K562 (cell line): ENCODE measurements around the gene ASPG. TPM values are rescaled to one million over a fixed set of nuclear protein-coding genes. Genes with fewer than 3 reads are reported as not detected.

Source experiments
- ATAC-seq: fragments of 200-7000 bp; cut with Tn5 transposase; 3 replicates; pipeline ENCODE4 v1.9.1; 2020; ENCODE audit warnings: moderate library complexity
- BruUV-seq: library from RNA; stranded (reverse); fragments of 400-500 nt; replicated peaks from 2 replicates; lab custom pipeline; 2021; lab: Mats Ljungman, UMichigan
- CTCF ChIA-PET: fragments of 300-600 bp; formaldehyde crosslinking; extraction: SDS; loops from one replicate; lab custom pipeline; 2021; ENCODE audit warnings: low intra/inter-chr PET ratio; lab: Yijun Ruan, JAX
- POLR2A ChIA-PET: fragments of 300-600, 350-650 bp; sonication (Branson Sonifier 250); formaldehyde crosslinking; extraction: SDS; loops from one replicate; lab custom pipeline; 2021; ENCODE audit warnings: antibody characterized with exemption, inconsistent platforms; lab: Yijun Ruan, JAX
- DNase-seq, 4 experiments: peaks; one replicate each; pipeline versions ENCODE4 v3.0.0 to v3.0.0-alpha.2; 2011 to 2018; ENCODE audit warnings: low spot score in 3 of 4, mixed read lengths in 3 of 4; ENCODE audit errors: extremely low read depth in 1 of 4
- FAIRE-seq: peaks from 2 replicates; lab custom pipeline; 2011; peaks lifted over from hg19 to GRCh38; lab: Jason Lieb, UNC
- H2AFZ ChIP-seq: 2 replicates; pipeline ENCODE4 v1.6.0; 2011; ENCODE audit warnings: low read depth, low read length, control low read depth, inconsistent platforms
- H3K27ac ChIP-seq: fragments of 200-600 bp; 3 replicates; pipeline ENCODE4 v1.8.0; 2011; ENCODE audit warnings: low read depth, mild to moderate bottlenecking, control low read depth, inconsistent platforms, low read length, moderate library complexity, mixed read lengths; ENCODE audit errors: extremely low read depth
- H3K27me3 ChIP-seq, 2 experiments: fragments of 300-600 bp in 1 of 2; 2 replicates in 1 of 2; 3 replicates in 1 of 2; pipeline versions ENCODE4 v1.6.0 to v1.8.0; 2011; ENCODE audit warnings: inconsistent platforms in 2 of 2, low read length in 2 of 2, mild to moderate bottlenecking in 1 of 2, mixed read lengths in 1 of 2, moderate library complexity in 1 of 2; ENCODE audit not compliant: control insufficient read depth in 2 of 2, insufficient read depth in 2 of 2
- H3K36me3 ChIP-seq: fragments of 300-600 bp; 3 replicates; pipeline ENCODE4 v1.8.0; 2011; ENCODE audit warnings: mild to moderate bottlenecking, low read length, inconsistent platforms; ENCODE audit not compliant: control insufficient read depth, insufficient read depth
- H3K4me1 ChIP-seq, 2 experiments: fragments of 200-600 bp in 1 of 2; replicated peaks in 1 of 2; 2 replicates in 1 of 2; 3 replicates in 1 of 2; pipeline versions ENCODE4 v1.5.1 to v1.8.0; 2011; ENCODE audit warnings: inconsistent platforms in 2 of 2, low read length in 2 of 2, mild to moderate bottlenecking in 1 of 2, mixed read lengths in 1 of 2, moderate library complexity in 1 of 2; ENCODE audit not compliant: control insufficient read depth in 2 of 2, insufficient read depth in 2 of 2
- H3K4me2 ChIP-seq: 2 replicates; pipeline ENCODE4 v1.6.1; 2011; ENCODE audit warnings: low read length, control low read depth, inconsistent platforms, mixed read lengths; ENCODE audit not compliant: insufficient read depth
- H3K4me3 ChIP-seq: fragments of 200-600 bp; sonication (generic), shearing (Covaris generic); 2 replicates; pipeline ENCODE4 v1.5.1; 2016; ENCODE audit warnings: control low read depth, inconsistent platforms
- H3K79me2 ChIP-seq: fragments of 200-600 bp; 3 replicates; pipeline ENCODE4 v1.8.0; 2011; ENCODE audit warnings: low read length, inconsistent platforms; ENCODE audit not compliant: control insufficient read depth, insufficient read depth
- H3K9ac ChIP-seq, 2 experiments: 2 replicates each; pipeline versions ENCODE4 v1.6.0 to v1.6.1; 2011; ENCODE audit warnings: low read depth in 2 of 2, low read length in 2 of 2, control low read depth in 1 of 2, inconsistent platforms in 1 of 2, mild to moderate bottlenecking in 1 of 2, mixed read lengths in 1 of 2; ENCODE audit not compliant: insufficient read depth in 1 of 2
- H3K9me1 ChIP-seq: one replicate; pipeline ENCODE4 v1.6.0; 2011; ENCODE audit warnings: inconsistent platforms, mild to moderate bottlenecking, low read length, moderate library complexity; ENCODE audit not compliant: control insufficient read depth, insufficient read depth
- H3K9me3 ChIP-seq: replicated peaks from 2 replicates; pipeline ENCODE4 v1.5.1; 2011; ENCODE audit warnings: low read depth, low read length, inconsistent platforms; ENCODE audit not compliant: control insufficient read depth, insufficient read depth
- H4K20me1 ChIP-seq: replicated peaks from 2 replicates; pipeline ENCODE4 v1.6.1; 2011; ENCODE audit warnings: low read length, inconsistent platforms, mixed read lengths; ENCODE audit not compliant: control insufficient read depth, insufficient read depth
- BHLHE40 ChIP-seq: IDR thresholded peaks from 2 replicates; pipeline ENCODE4 v1.6.1; 2011; ENCODE audit warnings: low read length, improper control_type of control experiment
- ESRRA ChIP-seq: fragments of 450-650 bp; IDR thresholded peaks from 2 replicates; pipeline ENCODE4 v1.6.1; 2014; ENCODE audit warnings: low read depth, mild to moderate bottlenecking, moderate library complexity, borderline replicate concordance
- HNRNPUL1 ChIP-seq: fragments of 200-400 bp; formaldehyde crosslinking; IDR thresholded peaks from 2 replicates; pipeline ENCODE4 v1.6.1; 2017; ENCODE audit warnings: low read length
- JUNB ChIP-seq: fragments of 450-650 bp; formaldehyde crosslinking; conservative IDR thresholded peaks from 2 replicates; pipeline ENCODE4 v1.4.0; 2020; ENCODE audit warnings: mild to moderate bottlenecking
- KDM2B ChIP-seq: fragments of 250-450 bp; sonication (Bioruptor Pico); IDR thresholded peaks from 2 replicates; pipeline ENCODE4 v1.8.0; 2021; ENCODE audit warnings: mild to moderate bottlenecking, moderate library complexity
- POLR2B ChIP-seq: fragments of 450-650 bp; IDR thresholded peaks from 2 replicates; pipeline ENCODE4 v1.6.1; 2018; ENCODE audit warnings: low read depth; ENCODE audit not compliant: partially characterized antibody
- RBM15 ChIP-seq: fragments of 200-400 bp; formaldehyde crosslinking; IDR thresholded peaks from 2 replicates; pipeline ENCODE4 v1.6.1; 2018; ENCODE audit warnings: mild to moderate bottlenecking, low read length, moderate library complexity; ENCODE audit not compliant: insufficient read depth
- SNRNP70 ChIP-seq: fragments of 200-400 bp; formaldehyde crosslinking; optimal IDR thresholded peaks from 2 replicates; pipeline ENCODE3; 2017; ENCODE audit warnings: low read depth, low read length
- SUPT5H ChIP-seq: fragments of 450-650 bp; IDR thresholded peaks from 2 replicates; pipeline ENCODE4 v1.6.1; 2016
- ZBTB1 ChIP-seq: sonication (generic); formaldehyde crosslinking; IDR thresholded peaks from 2 replicates; pipeline ENCODE4 v1.8.1; 2023; ENCODE audit warnings: missing genetic modification reagents, low read depth, mild to moderate bottlenecking, borderline replicate concordance
- ZFP1 ChIP-seq: fragments of 450-650 bp; formaldehyde crosslinking; IDR thresholded peaks from 2 replicates; pipeline ENCODE4 v1.4.0; 2020; ENCODE audit warnings: mild to moderate bottlenecking, mixed read lengths
- ZFP30 ChIP-seq: fragments of 250-450 bp; sonication (Bioruptor Pico); IDR thresholded peaks from 2 replicates; pipeline ENCODE4 v1.8.0; 2022; ENCODE audit warnings: moderate library complexity, mild to moderate bottlenecking, inconsistent platforms, borderline replicate concordance
- ZFP36 ChIP-seq: fragments of 150-350 bp; IDR thresholded peaks from 2 replicates; pipeline ENCODE4 v1.6.1; 2018; ENCODE audit warnings: low read length, low read depth; ENCODE audit not compliant: partially characterized antibody
- ZNF174 ChIP-seq: fragments of 250-450 bp; sonication (Bioruptor Pico); IDR thresholded peaks from 2 replicates; pipeline ENCODE4 v1.4.0; 2020; ENCODE audit warnings: mild to moderate bottlenecking
- ZNF197 ChIP-seq: fragments of 200-800 bp; sonication (Bioruptor generic); IDR thresholded peaks from 2 replicates; pipeline ENCODE4 v1.6.1; 2016; ENCODE audit warnings: low read depth, missing genetic modification characterization, missing compliant biosample characterization
- ZNF232 ChIP-seq: sonication (generic); formaldehyde crosslinking; IDR thresholded peaks from 2 replicates; pipeline ENCODE4 v1.8.0; 2022; ENCODE audit warnings: mild to moderate bottlenecking, missing genetic modification reagents
- ZNF444 ChIP-seq: fragments of 250-450 bp; sonication (Bioruptor Pico); IDR thresholded peaks from 2 replicates; pipeline ENCODE4 v1.4.0; 2020; ENCODE audit warnings: mild to moderate bottlenecking, moderate library complexity
- ZNF518B ChIP-seq: fragments of 250-450 bp; sonication (Bioruptor Pico); IDR thresholded peaks from 2 replicates; pipeline ENCODE4 v1.5.0; 2021; ENCODE audit warnings: mild to moderate bottlenecking, moderate library complexity
- WGBS: fragments of 100-300 bp; shearing (Covaris generic); methylation state at CpG from one replicate; pipeline ENCODE4 v1.1.6; 2016; ENCODE audit warnings: low coverage, mixed read lengths; ENCODE audit not compliant: insufficient coverage; ENCODE audit errors: missing lambda C conversion rate; 5-methylcytosine and 5-hydroxymethylcytosine counted together
- in situ Hi-C: fragments of 300-500 bp; cut with MboI; formaldehyde crosslinking; loops from 4 replicates; pipeline ENCODE4 v1.15.0; 2018; ENCODE audit warnings: inconsistent platforms, mixed read lengths
- intact Hi-C: fragments of 100-400 bp; cut with micrococcal nuclease; formaldehyde crosslinking; loops from 2 replicates; pipeline ENCODE4 v1.14.2; 2022
- polyA plus RNA-seq, 8 experiments: library from polyadenylated mRNA; depleted of rRNA in 4 of 8; stranded (reverse) in 5 of 8; unstranded in 3 of 8; fragments of >200 nt; fragmentation: Nextera tagmentation in 2 of 8; fragmentation: Illumina TruSeq in 1 of 8; extraction: Ambion mirVana in 2 of 8; extraction: Trizol in 1 of 8; gene quantifications; 2 replicates each; pipeline versions ENCODE4 v1.2.1 to v1.2.3, GENCODE V29; 2011 to 2014; ENCODE audit warnings: inconsistent platforms in 1 of 8, missing spikeins in 1 of 8
- total RNA-seq, 7 experiments: library from RNA; depleted of rRNA in 6 of 7; stranded (reverse); fragments of >200 nt in 6 of 7; fragmentation: Illumina TruSeq in 2 of 7; extraction: Trizol in 2 of 7; gene quantifications; 2 replicates each; pipeline versions ENCODE4 v1.2.1 to v1.2.3, GENCODE V29; 2011 to 2021; ENCODE audit warnings: low replicate concordance in 1 of 7

ASPG gene
- total and polyA plus RNA-seq, 9 of the 15 experiments (the other 6 are each of a cell fraction or from before 2014, with no cell fraction given) = 0.18 TPM; not detected in 8

GRCh38 chr14:104105071-104105821 is 19.7 kb downstream of the ASPG start:
- no peaks in the 10 kb centered on the region for H3K36me3 ChIP-seq
- in situ Hi-C loops = no loop called here

More at GRCh38 chr14:104105071-104105821, 19.7 kb downstream of the ASPG start:
- H3K27me3 ChIP-seq = peaks cover 0 to 25% of the 10 kb centered on the region in 2 experiments; a peak in 1 of 5 replicates
- 2% methylated on average over 25 of the region's 27 CpGs for WGBS
- intact Hi-C loops = no loop called here
- H3K9me1 ChIP-seq = no peaks in the 10 kb centered on the region
- no peaks in the 10 kb centered on the region for H3K9me3 ChIP-seq
- ATAC-seq (no peak), DNase-seq (no peak), FAIRE-seq (no peak)
- ChIA-PET POLR2A (no interaction called here), CTCF (no interaction called here)
- H3K79me2 ChIP-seq = no peaks in the 10 kb centered on the region
- H3K27ac ChIP-seq = no peak overlapping the region
- H3K4me2 ChIP-seq = no peak overlapping the region
- H3K4me1 ChIP-seq = peaks cover 0 to 24% of the 10 kb centered on the region in 2 experiments; a peak in 2 of 5 replicates
- no TSS peak for BruUV-seq
- no peak overlapping the region for H3K4me3 ChIP-seq
- no peak overlapping the region for H2AFZ ChIP-seq
- TF ChIP-seq ZBTB1 (CRISPR knock-in tag) (no peak), ESRRA (no peak), ZNF518B (no peak), ZNF232 (no peak), ZNF444 (CRISPR knock-in tag) (no peak), KDM2B (CRISPR knock-in tag) (no peak), HNRNPUL1 (no peak), ZNF174 (no peak), ZNF197 (CRISPR knock-in tag) (no peak), BHLHE40 (no peak), ZFP30 (CRISPR knock-in tag) (no peak), ZFP36 (no peak), SUPT5H (no peak), JUNB (CRISPR knock-in tag) (no peak), SNRNP70 (no peak), RBM15 (no peak), ZFP1 (CRISPR knock-in tag) (no peak), POLR2B (no peak)
- H4K20me1 ChIP-seq = no peaks in the 10 kb centered on the region
- H3K9ac ChIP-seq = no peak overlapping the region
